Activated T-helper 1 cell treated with anti-CD3 and anti-CD28 coated beads, Interleukin-2, amount 50 U/mL, for 16 hours (primary cell): ENCODE data around the gene ARMC3.
"Not testable (repeated sequence)": the region's sequence is repeated elsewhere in the genome, so short reads cannot be mapped to it uniquely, and the experiment has no call there.

Experiments used
- DNase-seq, 2 donors: peaks; one replicate each; pipeline ENCODE4 v3.0.0-alpha.2; 2020; ENCODE audit warnings: low read depth in 1 of 2, low spot score in 1 of 2

Gene ARMC3

GRCh38 chr10:23040002-23040401 lies 112.1 kb downstream of the ARMC3 start:
- DNase-seq = no peak

- no peak for DNase-seq
Observed at GRCh38 chr10:23046027-23046426, 118.2 kb downstream of the ARMC3 start.

GRCh38 chr10:23047201-23048050 lies 119.6 kb downstream of the ARMC3 start:
- DNase-seq = no peak

GRCh38 chr10:23048191-23048590 lies 120.3 kb downstream of the ARMC3 start:
- no peak for DNase-seq

- no peak for DNase-seq
Observed at GRCh38 chr10:23051278-23051677, 123.4 kb downstream of the ARMC3 start.

GRCh38 chr10:23051855-23052331 lies 124.0 kb downstream of the ARMC3 start:
- DNase-seq = no peak

GRCh38 chr10:23053036-23053435 lies 125.2 kb downstream of the ARMC3 start:
- no peak for DNase-seq

GRCh38 chr10:23055424-23056185 lies 127.8 kb downstream of the ARMC3 start:
- no peak for DNase-seq

GRCh38 chr10:23056186-23056579 lies 128.3 kb downstream of the ARMC3 start:
- DNase-seq = no peak

GRCh38 chr10:23058366-23058765 lies 130.5 kb downstream of the ARMC3 start:
- DNase-seq = no peak

GRCh38 chr10:23060918-23061317 lies 133.1 kb downstream of the ARMC3 start:
- DNase-seq = no peak

GRCh38 chr10:23063045-23063972 lies 135.5 kb downstream of the ARMC3 start:
- no peak for DNase-seq

GRCh38 chr10:23063973-23064812 lies 136.3 kb downstream of the ARMC3 start:
- no peak for DNase-seq

GRCh38 chr10:23064813-23065114 lies 136.9 kb downstream of the ARMC3 start:
- not testable (repeated sequence) for DNase-seq

GRCh38 chr10:23065181-23065948 lies 137.5 kb downstream of the ARMC3 start:
- DNase-seq = no peak

- no peak for DNase-seq
Observed at GRCh38 chr10:23067337-23067736, 139.5 kb downstream of the ARMC3 start.

- DNase-seq = peak; percentile 39 to 52
Observed at GRCh38 chr10:23067939-23068775, 140.3 kb downstream of the ARMC3 start.

GRCh38 chr10:23069019-23069815 lies 141.4 kb downstream of the ARMC3 start:
- no peak for DNase-seq
